ENCODE results near the gene EPHB3. TPM values are rescaled to one million over a fixed set of nuclear protein-coding genes. Genes with fewer than 3 reads are reported as not detected.

The EPHB3 gene
- 10 to 100 TPM; 27.2 to 35.0 (median 29.3) TPM for polyA plus RNA-seq (ENCODE audit: insufficient read length in 4 of 4)

GRCh38 chr3:184561061-184561912 is at the start of gene EPHB3:
TSS of gene EPHB3 (plus strand) at chr3:184561785. CDS start at chr3:184562236, 451 bp downstream.
- DNase-seq (ENCODE audit: low read depth in 4 of 4, low spot score in 3 of 4): peak; percentile 99 to 100 (median 99)

GRCh38 chr3:184512621-184513020 is 49.0 kb upstream of the EPHB3 start:
- DNase-seq (ENCODE audit: low read depth in 4 of 4, low spot score in 3 of 4): no peak

GRCh38 chr3:184513276-184514170 is 48.1 kb upstream of the EPHB3 start:
- DNase-seq (ENCODE audit: low read depth in 4 of 4, low spot score in 3 of 4): peak; percentile 72 to 85 (median 78)

- no peak for DNase-seq (ENCODE audit: low read depth in 4 of 4, low spot score in 3 of 4)
These were observed 47.5 kb upstream of the EPHB3 start for GRCh38 chr3:184514171-184514490.

GRCh38 chr3:184523825-184524615 is 37.6 kb upstream of the EPHB3 start:
- no peak for DNase-seq (ENCODE audit: low read depth in 4 of 4, low spot score in 3 of 4)

DNA sequence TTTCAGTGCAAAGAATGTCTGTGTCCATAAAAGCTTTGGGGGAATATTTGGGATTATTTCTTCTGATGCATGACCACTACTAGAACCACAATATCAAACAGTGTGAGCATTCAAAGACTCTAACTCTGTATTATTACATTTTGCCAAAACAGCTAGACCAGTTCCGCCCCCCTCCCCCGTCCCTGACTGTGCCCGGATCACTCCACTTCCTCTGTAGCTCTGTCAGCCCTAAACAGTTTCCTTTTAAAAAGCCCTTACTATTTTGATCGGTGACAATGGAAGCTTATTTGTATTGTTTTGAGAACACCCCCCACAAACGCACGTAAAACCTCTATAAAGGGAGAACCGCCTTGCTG is 36.6 kb upstream of the EPHB3 start:
- no peak for DNase-seq (ENCODE audit: low read depth in 4 of 4, low spot score in 3 of 4)

DNA sequence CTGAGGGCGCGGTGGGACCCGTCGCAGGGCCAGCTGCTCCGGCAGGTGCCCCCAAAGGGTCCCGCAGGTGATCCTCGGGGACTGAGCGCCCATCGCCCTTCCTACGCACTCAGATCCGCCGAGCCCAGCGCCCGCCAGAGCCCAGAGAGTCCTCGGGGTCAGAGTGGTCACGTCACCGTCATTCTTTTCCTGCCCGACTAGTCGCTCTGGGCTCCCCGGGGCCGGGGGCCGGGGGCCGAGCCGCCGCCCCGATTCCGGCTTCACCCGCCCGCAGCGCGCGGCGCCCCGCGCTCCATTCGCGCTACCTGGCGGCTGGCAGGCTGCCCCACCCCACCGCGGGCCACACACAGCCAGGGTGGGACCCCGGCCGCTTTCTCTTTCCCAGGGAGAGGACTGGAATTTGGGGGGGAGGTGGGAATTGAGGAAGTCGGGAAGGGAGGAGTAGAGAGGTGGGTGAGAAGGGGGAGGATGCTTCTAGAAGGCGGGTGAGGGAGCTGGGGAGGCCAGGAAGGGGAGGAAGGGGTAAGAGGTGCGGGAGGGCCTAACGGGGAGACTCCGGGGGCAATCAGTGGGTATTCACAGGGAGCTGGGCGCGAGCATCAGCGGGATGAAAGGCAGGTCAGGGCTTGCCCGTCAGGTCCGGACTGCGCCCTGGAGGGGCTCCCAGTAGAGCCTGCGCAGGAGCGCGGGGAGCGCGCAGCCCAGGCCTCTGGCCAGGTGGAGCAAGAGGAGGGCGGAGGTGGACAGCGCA is 36.1 kb upstream of the EPHB3 start:
- no peak for DNase-seq (ENCODE audit: low read depth in 4 of 4, low spot score in 3 of 4)

DNA sequence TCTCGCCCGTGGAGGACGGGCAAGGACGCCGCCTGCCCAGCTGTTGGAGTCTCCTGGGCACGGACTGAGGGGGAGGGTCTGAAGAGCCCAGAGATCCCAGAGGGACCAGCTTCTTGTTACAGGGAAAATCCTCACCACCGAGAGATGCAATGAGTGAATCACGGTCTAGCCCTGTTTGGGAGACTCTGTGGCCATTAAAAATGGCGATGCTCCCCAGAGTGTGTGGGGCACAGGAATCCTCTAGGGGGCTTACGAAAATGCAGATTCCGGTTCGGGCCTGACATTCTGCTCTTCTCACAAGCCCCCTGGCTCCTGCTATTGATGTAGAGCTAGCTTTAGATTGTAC is 35.5 kb upstream of the EPHB3 start:
- DNase-seq (ENCODE audit: low read depth in 4 of 4, low spot score in 3 of 4): no peak

DNA sequence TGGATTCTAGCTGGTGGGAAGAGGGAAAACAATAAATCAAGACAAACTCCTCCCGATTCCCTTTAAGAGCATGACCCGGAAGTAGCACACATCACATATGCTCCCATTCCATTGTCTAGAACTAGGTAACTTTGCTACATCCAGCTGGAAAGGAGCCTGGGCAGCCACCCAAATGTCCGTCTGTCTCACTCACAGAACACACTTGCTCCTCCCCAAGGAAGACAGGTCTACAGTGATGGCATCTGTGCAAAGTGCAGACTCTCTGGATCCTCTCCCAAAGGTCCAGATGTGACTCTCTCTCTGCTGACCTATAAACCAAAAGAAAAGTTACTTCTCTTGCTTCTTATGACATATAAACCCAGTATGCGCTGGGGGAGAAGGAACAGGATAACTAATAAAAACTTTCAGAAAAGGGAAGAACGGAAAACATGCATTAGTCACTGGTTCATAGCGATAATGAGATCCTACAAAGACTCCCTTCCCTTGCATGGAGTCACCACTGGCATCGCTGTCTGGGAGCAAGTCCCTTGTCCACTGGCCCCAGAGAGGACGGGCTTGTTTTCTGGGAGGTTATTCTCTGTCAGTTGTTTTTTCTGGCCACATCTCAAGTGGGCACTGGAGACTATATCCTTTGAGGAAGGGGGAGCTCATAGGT is 29.8 kb upstream of the EPHB3 start:
- DNase-seq (ENCODE audit: low read depth in 4 of 4, low spot score in 3 of 4): no peak

GRCh38 chr3:184532940-184533732 is 28.4 kb upstream of the EPHB3 start:
- DNase-seq (ENCODE audit: low read depth in 4 of 4, low spot score in 3 of 4): no peak

GRCh38 chr3:184537885-184538665 is 23.5 kb upstream of the EPHB3 start:
- DNase-seq (ENCODE audit: low read depth in 4 of 4, low spot score in 3 of 4): no peak

DNA sequence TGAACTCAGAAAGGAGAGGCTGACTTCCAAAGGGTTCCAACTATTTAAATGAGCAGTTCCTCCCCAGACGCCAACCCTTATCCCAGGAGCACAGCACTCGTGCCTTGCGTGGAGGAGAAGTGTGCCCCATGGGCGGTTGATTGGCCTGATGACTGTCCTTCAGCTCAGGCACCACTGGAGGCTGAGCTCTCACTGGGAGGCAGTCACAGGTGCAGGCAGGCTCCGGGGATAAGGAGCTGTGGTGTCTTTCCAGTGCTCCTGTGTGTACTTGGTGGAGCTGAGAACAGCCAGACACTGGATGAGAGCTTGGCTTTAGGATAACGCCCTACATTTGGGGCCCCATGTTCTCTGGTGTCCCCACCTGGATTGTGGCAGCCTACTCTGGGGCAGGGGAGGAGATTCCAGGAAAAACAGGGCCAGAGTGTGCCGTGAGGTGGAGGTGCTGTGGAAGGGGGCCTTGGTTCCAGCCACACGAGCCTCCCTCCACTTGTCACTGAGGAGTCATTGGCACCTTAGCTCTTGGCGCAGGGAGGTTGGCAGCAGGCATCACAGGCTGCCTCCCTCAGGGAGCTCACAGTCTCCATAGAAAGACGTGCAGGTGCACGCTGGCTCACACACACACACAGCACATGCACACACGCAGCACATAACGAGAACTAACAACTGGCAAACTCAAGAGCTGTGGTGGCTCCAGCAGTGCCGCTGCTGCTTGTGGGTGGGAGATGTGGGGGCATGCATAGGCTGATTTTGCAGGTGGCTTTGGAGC is 22.7 kb upstream of the EPHB3 start:
- no peak for DNase-seq (ENCODE audit: low read depth in 4 of 4, low spot score in 3 of 4)

DNA sequence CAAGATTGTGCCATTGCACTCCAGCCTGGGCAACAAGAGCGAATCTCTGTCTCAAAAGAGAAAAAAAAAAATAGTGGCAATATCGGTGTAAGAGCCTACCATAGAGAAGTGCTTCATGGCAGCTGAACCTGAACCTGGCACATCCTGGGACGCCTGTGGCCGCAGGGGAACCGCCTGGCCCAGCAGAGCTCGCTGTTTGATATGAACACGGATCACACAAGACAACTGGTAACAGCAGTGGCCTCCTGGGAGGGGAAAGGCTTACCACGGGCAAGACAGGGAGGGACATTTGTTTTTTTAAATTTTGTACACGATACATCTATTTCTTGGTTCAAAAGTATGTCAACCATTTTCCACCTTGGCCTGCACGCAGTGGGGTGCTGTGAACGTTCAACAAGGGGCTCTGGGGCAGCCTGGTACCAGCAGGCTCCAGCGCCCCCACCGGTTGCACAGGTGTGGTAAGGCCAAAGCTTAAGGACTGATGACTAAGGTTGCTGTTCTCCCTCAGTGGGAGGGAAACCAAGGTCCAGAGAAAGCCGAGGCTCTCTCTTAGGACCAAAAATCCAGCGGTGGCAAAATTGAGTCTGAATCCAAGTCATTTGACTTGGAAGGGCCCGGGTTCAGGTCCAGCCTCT is 21.7 kb upstream of the EPHB3 start:
- no peak for DNase-seq (ENCODE audit: low read depth in 4 of 4, low spot score in 3 of 4)

- no peak for DNase-seq (ENCODE audit: low read depth in 4 of 4, low spot score in 3 of 4)
These were observed 20.6 kb upstream of the EPHB3 start for GRCh38 chr3:184540777-184541681.

DNA sequence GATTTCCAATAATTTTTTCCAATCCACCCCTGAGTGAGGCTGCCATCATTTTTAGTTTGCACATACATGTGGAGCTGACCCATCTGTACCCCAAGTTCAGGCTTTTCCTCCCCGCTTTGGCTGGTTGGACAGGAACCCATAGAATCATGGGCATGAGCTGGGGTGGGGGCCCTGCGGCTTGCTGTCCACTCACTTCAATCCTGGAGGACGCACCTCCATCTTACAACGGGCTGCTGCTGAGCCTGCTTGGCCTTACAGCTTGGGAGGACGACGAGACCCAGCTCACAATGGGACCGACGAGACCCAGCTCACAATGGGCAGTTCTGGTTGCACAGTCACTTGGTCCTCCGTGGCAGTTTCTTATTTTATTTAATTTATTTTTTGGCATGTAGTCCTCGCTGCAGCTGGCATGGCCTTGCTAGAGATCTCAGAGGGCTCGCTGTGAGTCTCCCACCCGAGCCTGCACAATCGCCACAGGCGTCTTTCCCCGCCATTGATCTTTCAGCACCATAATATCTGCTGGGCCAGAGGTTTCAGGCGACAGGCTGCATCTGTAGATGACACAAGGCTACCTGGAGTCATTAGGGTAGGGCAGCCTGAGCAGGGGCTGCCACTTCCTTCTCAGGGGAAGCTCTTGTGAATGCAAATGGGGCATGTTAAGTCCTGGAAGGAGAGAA is 19.6 kb upstream of the EPHB3 start:
- DNase-seq (ENCODE audit: low read depth in 4 of 4, low spot score in 3 of 4): no peak

All from right renal pelvis (tissue), 4 donors.